Upper lobe of right lung (tissue), 1 donor: Measurements from ENCODE around the gene ZNF783. TPM values are rescaled to one million over a fixed set of nuclear protein-coding genes. Genes with fewer than 3 reads are reported as not detected.

Experiments
- ATAC-seq: fragments of 200-7000 bp; cut with Tn5 transposase; one replicate; pipeline ENCODE4 v1.9.1; 2020; ENCODE audit warnings: mild to moderate bottlenecking, moderate library complexity
- DNase-seq: peaks from one replicate; pipeline ENCODE4 v3.0.0-alpha.2; 2020
- H3K27ac ChIP-seq: fragments of 200-600 bp; one replicate; pipeline ENCODE4 v1.8.0; 2022
- H3K27me3 ChIP-seq: fragments of 200-600 bp; one replicate; pipeline ENCODE4 v1.8.0; 2022; ENCODE audit warnings: mild to moderate bottlenecking
- H3K36me3 ChIP-seq: fragments of 200-600 bp; one replicate; pipeline ENCODE4 v1.8.0; 2022
- H3K4me1 ChIP-seq: fragments of 200-600 bp; one replicate; pipeline ENCODE4 v1.8.0; 2022
- H3K4me3 ChIP-seq: fragments of 200-600 bp; one replicate; pipeline ENCODE4 v1.8.0; 2022; ENCODE audit warnings: mild to moderate bottlenecking
- H3K9me3 ChIP-seq: fragments of 200-600 bp; one replicate; pipeline ENCODE4 v1.8.0; 2022
- CTCF ChIP-seq: fragments of 200-600 bp; IDR thresholded peaks from one replicate; pipeline ENCODE4 v1.8.0; 2022; ENCODE audit warnings: antibody characterized with exemption
- intact Hi-C: fragments of 100-400 bp; cut with DNase I; formaldehyde crosslinking; loops from one replicate; pipeline ENCODE4 v1.11.0; 2022
- total RNA-seq: library from RNA; stranded (reverse); fragmentation: NEBNext Ultra II Directional; extraction: Animal tissue kit (Norgen Biotek cat#: 25700); gene quantifications from one replicate; pipeline ENCODE4 v1.2.1, GENCODE V29; 2021
- donor health status: DM: no; HTN: yes; CAD: no; lungs with severe emphysema.

The ZNF783 gene
- total RNA-seq, 1 donor from 2014 or later, result 18.8 TPM

- peak; percentile 56 for DNase-seq
- no peak for TF ChIP-seq CTCF
Measured at GRCh38 chr7:149291036-149291780, 29.2 kb downstream of the ZNF783 start.

DNA sequence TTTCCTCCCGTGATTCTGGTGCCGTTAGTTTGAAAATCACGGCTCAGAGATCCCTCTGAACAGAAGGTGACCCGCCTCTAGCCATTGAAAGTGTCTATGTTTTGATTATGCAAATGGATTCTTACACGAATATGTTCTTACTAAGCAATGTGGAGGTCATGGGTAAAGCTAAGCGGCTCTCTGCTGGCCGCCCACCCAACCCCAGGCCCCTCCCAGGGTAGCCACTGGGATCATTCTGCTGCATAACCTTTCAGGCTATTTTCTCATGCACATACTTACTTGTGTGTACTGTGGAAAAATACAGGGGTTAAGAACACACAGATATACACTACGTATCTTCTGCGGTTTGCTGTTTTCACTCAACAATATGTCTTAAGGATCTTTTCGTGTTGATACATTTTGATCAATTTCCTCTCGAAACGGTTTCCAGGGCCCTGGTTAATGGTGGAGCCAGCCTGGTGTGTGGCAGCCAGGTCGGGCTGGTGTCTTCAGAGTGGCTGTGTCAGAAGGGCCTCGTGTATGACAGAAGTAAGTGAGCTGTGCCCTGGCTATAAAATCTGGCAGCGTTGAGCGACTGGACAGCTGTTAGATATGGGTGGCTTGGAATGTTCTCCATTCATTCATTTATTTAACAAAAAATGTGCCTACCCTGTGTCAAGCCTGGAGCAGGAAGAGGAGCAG, 29.9 kb downstream of the ZNF783 start:
- no peak overlapping the region for H3K27ac ChIP-seq
- peaks cover 5% of the 10 kb centered on the region for H3K36me3 ChIP-seq
- H3K9me3 ChIP-seq, result no peaks in the 10 kb centered on the region
- no peak for TF ChIP-seq CTCF
- no peak for ATAC-seq
- no peaks in the 10 kb centered on the region for H3K4me1 ChIP-seq
- intact Hi-C loops, result no loop called here
- no peaks in the 10 kb centered on the region for H3K27me3 ChIP-seq
- no peak for DNase-seq
- H3K4me3 ChIP-seq, result no peak overlapping the region

More at GRCh38 chr7:149291036-149291780, 29.2 kb downstream of the ZNF783 start:
- Histone ChIP-seq H3K4me3 (no peak overlapping the region), H3K9me3 (no peaks in the 10 kb centered on the region), H3K4me1 (no peaks in the 10 kb centered on the region), H3K27me3 (no peaks in the 10 kb centered on the region), H3K27ac (no peak overlapping the region), H3K36me3 (peaks cover 5% of the 10 kb centered on the region)
- intact Hi-C loops, result no loop called here
- ATAC-seq, result no peak

DNA sequence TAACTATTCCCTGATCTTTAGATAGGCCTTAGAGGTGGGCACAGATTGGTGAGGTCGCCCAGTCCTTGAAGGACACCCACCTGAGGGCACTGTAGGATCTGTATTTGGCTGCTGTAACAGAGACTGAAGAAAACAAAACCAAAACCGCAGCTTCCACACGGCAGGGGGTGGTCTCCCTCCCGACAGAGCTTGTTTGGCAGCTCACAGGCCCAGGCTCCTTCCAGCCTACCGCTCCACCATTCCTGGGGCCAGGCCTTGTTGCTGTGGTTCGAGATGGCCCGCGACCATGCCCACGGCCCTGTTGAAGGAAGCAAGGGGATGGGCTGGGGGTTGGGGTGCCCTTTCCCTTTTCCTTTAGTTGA, 30.4 kb downstream of the ZNF783 start:
- intact Hi-C loops, result no loop called here
- Histone ChIP-seq H3K27me3 (no peaks in the 10 kb centered on the region), H3K4me3 (no peak overlapping the region), H3K9me3 (no peaks in the 10 kb centered on the region), H3K4me1 (no peaks in the 10 kb centered on the region), H3K36me3 (peaks cover 5% of the 10 kb centered on the region), H3K27ac (no peak overlapping the region)
- DNase-seq (no peak), ATAC-seq (no peak)
- TF ChIP-seq CTCF, result no peak

- no peaks in the 10 kb centered on the region for H3K9me3 ChIP-seq
- peaks cover 5% of the 10 kb centered on the region for H3K36me3 ChIP-seq
- no peak overlapping the region for H3K4me3 ChIP-seq
- TF ChIP-seq CTCF, result no peak
- ATAC-seq (no peak), DNase-seq (no peak)
- H3K27ac ChIP-seq, result no peak overlapping the region
- intact Hi-C loops, result no loop called here
- H3K27me3 ChIP-seq, result no peaks in the 10 kb centered on the region
- no peaks in the 10 kb centered on the region for H3K4me1 ChIP-seq
Measured at GRCh38 chr7:149293338-149293737, 31.3 kb downstream of the ZNF783 start.

GRCh38 chr7:149293946-149294633, 32.1 kb downstream of the ZNF783 start:
- Histone ChIP-seq H3K27me3 (no peaks in the 10 kb centered on the region), H3K27ac (no peak overlapping the region)
- DNase-seq, result peak; percentile 48

More at GRCh38 chr7:149293946-149294633, 32.1 kb downstream of the ZNF783 start:
- Histone ChIP-seq H3K4me1 (no peaks in the 10 kb centered on the region), H3K4me3 (no peak overlapping the region), H3K9me3 (no peaks in the 10 kb centered on the region), H3K36me3 (peaks cover 5% of the 10 kb centered on the region)
- ATAC-seq, result no peak
- TF ChIP-seq CTCF, result no peak
- intact Hi-C loops, result no loop called here
